Measurements from ENCODE around the gene EXOC3L2.
"Not testable (repeated sequence)": the region's sequence is repeated elsewhere in the genome, so short reads cannot be mapped to it uniquely, and the experiment has no call there.

The EXOC3L2 gene

DNA sequence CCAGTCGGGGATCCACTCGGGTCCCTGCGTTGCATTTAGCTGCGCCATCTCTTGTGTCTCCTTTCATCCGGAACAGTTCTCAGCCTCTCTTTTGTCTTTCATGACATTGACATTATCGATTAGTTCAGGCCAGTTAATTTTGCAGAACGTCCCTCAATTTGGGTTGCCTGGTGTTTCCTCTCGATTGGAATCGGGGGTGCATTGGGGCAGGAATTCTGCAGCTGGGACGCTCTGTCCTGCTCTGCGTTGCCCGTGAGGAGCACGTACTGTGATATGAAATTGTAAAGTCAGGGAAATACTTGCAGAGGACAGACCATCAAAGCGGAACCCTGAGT is 28.3 kb upstream of the EXOC3L2 start:
- TF ChIP-seq TAF1 (IDR thresholded peaks at IDR 0.05; ENCODE audit: borderline replicate concordance, low read depth, low read length) (no peak), POLR2AphosphoS5 (IDR thresholded peaks at IDR 0.05; ENCODE audit: low read depth, low read length) (no peak), POLR2A (IDR thresholded peaks at IDR 0.05; ENCODE audit: low read depth, low read length) (no peak)
- FAIRE-seq (no peak), DNase-seq (ENCODE audit: insufficient read length) (no peak)

GRCh38 chr19:45271735-45272108 is 26.5 kb upstream of the EXOC3L2 start:
- FAIRE-seq, result no peak
- no peak for DNase-seq (ENCODE audit: insufficient read length)
- TF ChIP-seq TAF1 (IDR thresholded peaks at IDR 0.05; ENCODE audit: borderline replicate concordance, low read depth, low read length), result no peak
- TF ChIP-seq POLR2AphosphoS5 (IDR thresholded peaks at IDR 0.05; ENCODE audit: low read depth, low read length), result no peak
- no peak for TF ChIP-seq POLR2A (IDR thresholded peaks at IDR 0.05; ENCODE audit: low read depth, low read length)

- no peak for DNase-seq (ENCODE audit: insufficient read length)
- TF ChIP-seq POLR2A (IDR thresholded peaks at IDR 0.05; ENCODE audit: low read depth, low read length) (no peak), TAF1 (IDR thresholded peaks at IDR 0.05; ENCODE audit: borderline replicate concordance, low read depth, low read length) (no peak), POLR2AphosphoS5 (IDR thresholded peaks at IDR 0.05; ENCODE audit: low read depth, low read length) (no peak)
- no peak for FAIRE-seq
Observed at GRCh38 chr19:45271098-45271734, 26.0 kb upstream of the EXOC3L2 start.

- DNase-seq (ENCODE audit: insufficient read length); FAIRE-seq: not testable (repeated sequence)
Observed at GRCh38 chr19:45269939-45270338, 24.7 kb upstream of the EXOC3L2 start.

- no peak for DNase-seq (ENCODE audit: insufficient read length)
- no peak for FAIRE-seq
- TF ChIP-seq POLR2AphosphoS5 (IDR thresholded peaks at IDR 0.05; ENCODE audit: low read depth, low read length), result no peak
- TF ChIP-seq POLR2A (IDR thresholded peaks at IDR 0.05; ENCODE audit: low read depth, low read length), result no peak
- TF ChIP-seq TAF1 (IDR thresholded peaks at IDR 0.05; ENCODE audit: borderline replicate concordance, low read depth, low read length), result no peak
Observed at GRCh38 chr19:45267296-45267695, 22.1 kb upstream of the EXOC3L2 start.

- FAIRE-seq (no peak), DNase-seq (ENCODE audit: insufficient read length) (no peak)
- TF ChIP-seq TAF1 (IDR thresholded peaks at IDR 0.05; ENCODE audit: borderline replicate concordance, low read depth, low read length) (no peak), POLR2AphosphoS5 (IDR thresholded peaks at IDR 0.05; ENCODE audit: low read depth, low read length) (no peak), POLR2A (IDR thresholded peaks at IDR 0.05; ENCODE audit: low read depth, low read length) (no peak)
Observed at GRCh38 chr19:45265375-45265774, 20.2 kb upstream of the EXOC3L2 start.

DNA sequence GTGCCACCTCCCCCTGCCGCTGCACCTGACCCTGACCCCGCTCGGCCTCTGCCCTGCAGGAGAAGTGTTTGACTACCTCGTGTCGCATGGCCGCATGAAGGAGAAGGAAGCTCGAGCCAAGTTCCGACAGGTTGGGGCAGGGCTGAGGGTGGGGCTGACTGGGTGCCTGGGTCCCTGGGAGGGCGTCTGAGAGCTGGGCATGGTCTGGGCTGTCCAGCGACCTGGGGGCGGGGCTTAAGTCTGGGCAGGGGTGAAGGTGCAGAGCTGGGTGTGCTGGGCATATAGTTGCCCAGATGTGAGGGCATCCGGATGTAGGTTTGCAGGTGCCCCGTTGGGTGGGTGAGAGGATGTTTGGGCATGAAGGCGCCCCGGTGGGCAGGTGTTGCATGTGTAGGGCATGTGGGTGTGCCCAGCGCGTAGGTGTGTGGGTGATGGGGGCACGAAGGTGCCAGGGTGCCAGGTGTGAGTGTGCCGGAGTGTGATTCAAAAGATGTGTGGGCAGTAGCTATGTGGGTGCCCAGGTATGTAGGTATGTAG is 19.6 kb upstream of the EXOC3L2 start:
- DNase-seq (ENCODE audit: insufficient read length) (no peak), FAIRE-seq (no peak)
- TF ChIP-seq POLR2A (IDR thresholded peaks at IDR 0.05; ENCODE audit: low read depth, low read length) (no peak), POLR2AphosphoS5 (IDR thresholded peaks at IDR 0.05; ENCODE audit: low read depth, low read length) (no peak), TAF1 (IDR thresholded peaks at IDR 0.05; ENCODE audit: borderline replicate concordance, low read depth, low read length) (no peak)

DNA sequence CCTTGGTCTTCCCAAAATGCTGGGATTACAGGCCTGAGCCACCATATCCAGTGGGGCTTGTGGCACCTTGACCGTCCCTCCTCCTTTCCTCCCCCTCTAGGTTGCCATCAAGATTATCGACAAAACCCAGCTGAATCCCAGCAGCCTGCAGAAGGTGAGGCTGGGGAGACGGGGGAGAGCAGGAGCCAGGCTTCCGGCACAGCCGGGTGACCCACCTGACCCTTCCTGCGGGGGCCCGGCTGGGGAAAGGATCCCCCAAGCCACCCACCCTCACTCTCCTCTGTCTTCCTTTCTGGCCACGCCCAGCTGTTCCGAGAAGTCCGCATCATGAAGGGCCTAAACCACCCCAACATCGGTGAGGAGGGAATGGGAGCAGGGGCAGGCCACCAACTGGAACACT is 17.8 kb upstream of the EXOC3L2 start:
- TF ChIP-seq POLR2AphosphoS5 (IDR thresholded peaks at IDR 0.05; ENCODE audit: low read depth, low read length), result no peak
- no peak for TF ChIP-seq TAF1 (IDR thresholded peaks at IDR 0.05; ENCODE audit: borderline replicate concordance, low read depth, low read length)
- TF ChIP-seq POLR2A (IDR thresholded peaks at IDR 0.05; ENCODE audit: low read depth, low read length), result no peak
- FAIRE-seq (no peak), DNase-seq (ENCODE audit: insufficient read length) (no peak)

GRCh38 chr19:45262570-45262969 is 17.4 kb upstream of the EXOC3L2 start:
- FAIRE-seq (no peak), DNase-seq (ENCODE audit: insufficient read length) (no peak)
- TF ChIP-seq TAF1 (IDR thresholded peaks at IDR 0.05; ENCODE audit: borderline replicate concordance, low read depth, low read length), result no peak

DNA sequence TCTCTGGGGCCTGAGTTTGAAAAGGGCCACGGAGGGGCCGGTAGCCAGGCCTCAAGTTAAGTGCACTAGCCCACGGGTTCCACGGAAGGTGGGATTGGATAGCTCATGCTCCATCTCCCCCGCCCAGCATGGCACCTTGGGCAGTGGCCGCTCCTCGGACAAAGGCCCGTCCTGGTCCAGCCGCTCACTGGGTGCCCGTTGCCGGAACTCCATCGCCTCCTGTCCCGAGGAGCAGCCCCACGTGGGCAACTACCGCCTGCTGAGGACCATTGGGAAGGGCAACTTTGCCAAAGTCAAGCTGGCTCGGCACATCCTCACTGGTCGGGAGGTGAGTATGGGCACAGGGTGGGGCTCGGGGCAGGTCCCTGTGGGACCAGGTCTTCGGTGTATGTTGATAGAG is 13.7 kb upstream of the EXOC3L2 start:
- no peak for FAIRE-seq
- no peak for DNase-seq (ENCODE audit: insufficient read length)
- TF ChIP-seq POLR2AphosphoS5 (IDR thresholded peaks at IDR 0.05; ENCODE audit: low read depth, low read length) (no peak), TAF1 (IDR thresholded peaks at IDR 0.05; ENCODE audit: borderline replicate concordance, low read depth, low read length) (no peak), POLR2A (IDR thresholded peaks at IDR 0.05; ENCODE audit: low read depth, low read length) (no peak)

DNA sequence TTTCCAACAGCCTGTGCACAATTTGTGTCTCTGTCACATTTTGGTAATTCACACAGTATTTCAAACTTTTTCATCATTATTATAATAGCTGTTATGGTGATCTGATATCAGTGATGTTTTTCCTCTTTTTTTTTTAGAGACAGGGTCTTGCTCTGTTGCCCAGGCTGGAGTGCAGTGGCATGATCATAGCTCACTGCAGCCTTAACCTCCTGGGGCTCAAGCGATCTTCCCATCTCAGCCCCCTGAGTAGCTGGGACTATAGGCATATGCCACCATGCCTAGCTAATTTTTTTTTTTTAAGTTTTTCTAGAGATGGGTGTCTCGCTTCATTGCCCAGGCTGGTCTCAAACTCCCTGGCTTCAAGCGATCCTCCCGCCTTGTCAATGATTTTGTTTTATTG is 11.6 kb upstream of the EXOC3L2 start:
- DNase-seq (ENCODE audit: insufficient read length) (no peak), FAIRE-seq (no peak)
- no peak for TF ChIP-seq TAF1 (IDR thresholded peaks at IDR 0.05; ENCODE audit: borderline replicate concordance, low read depth, low read length)

DNA sequence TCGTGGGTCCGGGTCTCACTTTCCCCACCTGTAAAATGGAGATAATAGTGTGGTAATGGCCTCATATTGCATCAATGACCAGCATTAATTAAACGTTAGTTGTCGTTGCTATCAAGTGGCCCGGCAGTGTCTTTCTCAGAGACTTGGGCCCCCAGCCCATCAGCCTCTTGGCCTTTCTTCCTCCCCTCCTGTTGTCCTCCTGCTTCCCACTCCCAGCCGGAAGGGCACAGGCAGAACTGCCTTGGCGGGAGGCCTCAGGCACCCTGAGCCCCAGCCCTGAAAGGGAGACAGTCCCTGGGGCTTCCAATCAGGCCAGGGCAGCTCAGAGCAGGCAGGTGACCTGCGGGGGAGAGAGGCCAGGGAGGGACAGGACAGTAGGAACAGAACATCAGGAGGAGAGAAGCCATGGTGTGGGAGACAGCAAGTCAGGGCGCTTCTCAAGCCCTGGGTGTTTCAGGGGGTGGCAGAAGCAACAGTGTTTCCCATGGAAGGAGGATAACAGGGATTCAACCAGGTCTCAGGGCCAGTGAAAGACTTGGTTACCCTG is 10.5 kb upstream of the EXOC3L2 start:
- TF ChIP-seq POLR2A (IDR thresholded peaks at IDR 0.05; ENCODE audit: low read depth, low read length), result no peak
- TF ChIP-seq TAF1 (IDR thresholded peaks at IDR 0.05; ENCODE audit: borderline replicate concordance, low read depth, low read length), result no peak
- no peak for TF ChIP-seq POLR2AphosphoS5 (IDR thresholded peaks at IDR 0.05; ENCODE audit: low read depth, low read length)
- DNase-seq (ENCODE audit: insufficient read length) (no peak), FAIRE-seq (no peak)

DNA sequence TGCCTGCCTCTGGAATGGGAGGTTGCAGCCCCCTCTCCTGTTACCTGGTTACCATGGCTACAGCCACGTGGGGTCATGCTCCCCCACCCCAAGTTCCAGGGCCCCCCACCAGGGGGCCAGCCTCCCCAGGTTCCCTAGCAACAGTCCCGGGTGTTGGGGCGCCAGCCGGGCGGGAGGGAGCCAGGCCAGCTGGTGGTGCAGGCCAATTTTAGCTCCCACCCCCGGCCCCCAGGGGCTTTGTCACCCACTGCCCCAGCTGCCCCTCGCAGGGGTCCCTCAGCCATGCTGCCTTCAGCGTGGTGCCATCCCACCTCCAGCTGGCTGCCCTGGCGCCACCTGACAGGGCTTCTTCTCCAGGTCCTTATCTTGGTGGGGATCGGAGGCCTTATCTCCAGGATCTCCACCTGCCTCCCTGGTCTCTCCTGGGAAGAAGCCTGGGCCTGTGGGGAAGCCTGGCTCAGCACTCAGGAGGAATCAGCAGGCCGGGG is 8.9 kb upstream of the EXOC3L2 start:
- DNase-seq (ENCODE audit: insufficient read length) (no peak), FAIRE-seq (no peak)
- TF ChIP-seq POLR2A (IDR thresholded peaks at IDR 0.05; ENCODE audit: low read depth, low read length) (no peak), TAF1 (IDR thresholded peaks at IDR 0.05; ENCODE audit: borderline replicate concordance, low read depth, low read length) (no peak), POLR2AphosphoS5 (IDR thresholded peaks at IDR 0.05; ENCODE audit: low read depth, low read length) (no peak)
